OCI-LY7 (cell line): ENCODE measurements around the gene PDCD1LG2. TPM values are rescaled to one million over a fixed set of nuclear protein-coding genes. Genes with fewer than 3 reads are reported as not detected.

Experiments
- BruUV-seq: library from RNA; stranded (reverse); fragments of 400-500 nt; replicated peaks from 2 replicates; lab custom pipeline; 2021; lab: Mats Ljungman, UMichigan
- CTCF ChIA-PET: fragments of 300-600 bp; sonication (Branson Sonifier 250); formaldehyde crosslinking; loops from one replicate; lab custom pipeline; 2022; ENCODE audit warnings: antibody characterized with exemption; ENCODE audit not compliant: unreplicated experiment; lab: Charles Lee
- POLR2A ChIA-PET: fragments of 300-600 bp; sonication (Branson Sonifier 250); formaldehyde crosslinking; loops from one replicate; lab custom pipeline; 2022; ENCODE audit warnings: antibody characterized with exemption; lab: Charles Lee
- DNase-seq: peaks from one replicate; pipeline ENCODE4 v3.0.0-alpha.2; 2015; ENCODE audit warnings: low spot score
- H2AFZ ChIP-seq: fragments of 200-600 bp; sonication (generic), shearing (Covaris generic); 2 replicates; pipeline ENCODE4 v1.6.1; 2014; ENCODE audit warnings: mild to moderate bottlenecking, antibody characterized with exemption, low read length, moderate library complexity
- H3K27ac ChIP-seq: fragments of 200-600 bp; sonication (generic); 2 replicates; pipeline ENCODE4 v1.5.1; 2014; ENCODE audit warnings: mixed run types, low read depth, mild to moderate bottlenecking, moderate library complexity, low read length, inconsistent platforms; ENCODE audit not compliant: poor library complexity, severe bottlenecking
- H3K36me3 ChIP-seq: fragments of 200-600 bp; sonication (generic); 2 replicates; pipeline ENCODE4 v1.6.1; 2014; ENCODE audit warnings: mild to moderate bottlenecking, antibody characterized with exemption, low read length, moderate library complexity, mixed read lengths; ENCODE audit not compliant: insufficient read depth
- H3K4me1 ChIP-seq: fragments of 200-600 bp; sonication (generic); 2 replicates; pipeline ENCODE4 v1.5.1; 2014; ENCODE audit warnings: mild to moderate bottlenecking, low read length; ENCODE audit not compliant: insufficient read depth, poor library complexity, severe bottlenecking
- H3K4me2 ChIP-seq: fragments of 200-600 bp; sonication (generic); 2 replicates; pipeline ENCODE4 v1.6.1; 2014; ENCODE audit warnings: mild to moderate bottlenecking, low read length
- H3K4me3 ChIP-seq: fragments of 200-600 bp; sonication (generic); 2 replicates; pipeline ENCODE4 v1.5.1; 2014; ENCODE audit warnings: mild to moderate bottlenecking, low read depth, low read length; ENCODE audit not compliant: poor library complexity, severe bottlenecking
- H3K79me2 ChIP-seq: fragments of 200-600 bp; sonication (generic); 2 replicates; pipeline ENCODE4 v1.6.1; 2016; ENCODE audit warnings: low read depth, mild to moderate bottlenecking, low read length, moderate library complexity, mixed read lengths; ENCODE audit not compliant: insufficient read depth
- H3K9me2 ChIP-seq: fragments of 200-600 bp; sonication (generic); 2 replicates; pipeline ENCODE4 v1.6.1; 2016; ENCODE audit warnings: mild to moderate bottlenecking, low read length, mixed read lengths; ENCODE audit not compliant: insufficient read depth
- H3K9me3 ChIP-seq: fragments of 200-600 bp; sonication (generic); 2 replicates; pipeline ENCODE4 v1.6.1; 2014; ENCODE audit warnings: mild to moderate bottlenecking, mixed run types, low read length, mixed read lengths
- H4K20me1 ChIP-seq: fragments of 200-600 bp; sonication (generic); 2 replicates; pipeline ENCODE4 v1.6.1; 2014; ENCODE audit warnings: mild to moderate bottlenecking, antibody characterized with exemption, low read length, moderate library complexity, mixed read lengths; ENCODE audit not compliant: insufficient read depth
- EZH2phosphoT487 ChIP-seq: fragments of 200-600 bp; sonication (generic); IDR thresholded peaks from 2 replicates; pipeline ENCODE4 v1.6.1; 2018; ENCODE audit warnings: low read depth, borderline replicate concordance, mild to moderate bottlenecking, mixed run types, antibody characterized with exemption, low read length, moderate library complexity, mixed read lengths
- intact Hi-C: fragments of 100-400 bp; cut with micrococcal nuclease; formaldehyde crosslinking; loops from one replicate; pipeline ENCODE4 v1.10.0; 2022; ENCODE audit not compliant: unreplicated experiment
- total RNA-seq, 2 experiments: library from RNA; depleted of rRNA in 1 of 2; stranded (reverse); fragments of >200 nt in 1 of 2; shearing (Covaris generic) in 1 of 2; gene quantifications; 2 replicates each; pipeline ENCODE4 v1.2.3, GENCODE V29; 2014 to 2022
- TF ChIP-seq, protein P1 (sequence below): fragments of 200-600 bp; sonication (generic); conservative IDR thresholded peaks from 2 replicates; pipeline ENCODE4 v1.5.1; 2014; ENCODE audit warnings: mild to moderate bottlenecking, antibody characterized with exemption, low read length, moderate library complexity, mixed read lengths

PDCD1LG2 gene
- total RNA-seq, 2 experiments from 2014 or later: not detected

DNA sequence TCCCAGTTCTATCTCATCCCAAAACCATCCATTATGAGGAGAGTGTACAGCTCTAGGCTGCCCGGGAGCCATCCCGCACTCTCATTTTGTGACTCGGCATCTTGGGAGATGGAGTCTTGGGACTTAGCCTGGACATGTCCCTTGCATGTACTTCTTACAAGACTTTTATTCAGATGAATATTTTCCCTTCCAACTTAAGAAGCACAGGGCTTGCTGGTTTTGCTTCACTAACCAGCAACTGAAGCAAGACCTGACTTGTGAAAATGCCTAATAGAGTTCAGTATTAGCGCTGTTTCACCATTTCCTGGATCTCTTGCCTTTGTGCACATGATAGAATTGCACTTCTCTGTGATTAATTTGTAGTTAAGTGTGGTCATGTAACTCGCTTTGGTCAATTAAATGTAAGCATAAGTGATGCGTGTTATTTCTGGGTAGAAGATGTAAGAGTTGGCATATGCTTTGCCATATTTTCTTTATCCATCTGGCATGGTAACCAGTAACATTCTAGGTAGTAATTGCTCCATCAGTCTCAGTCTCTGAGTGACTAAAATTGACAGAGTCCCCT is 55.8 kb downstream of the PDCD1LG2 start:
- peak; percentile 47 for DNase-seq
- ChIA-PET CTCF (no interaction called here), POLR2A (interaction anchor here (0.6 to 1.6 kb wide), 4 partner anchors 17 to 58 kb away, joined by 3 to 11 read pairs (median 4); no protein-coding TSS in a partner anchor)
- no TSS peak for BruUV-seq
- Histone ChIP-seq H2AFZ (no peak overlapping the region), H3K4me1 (peaks cover 20% of the 10 kb centered on the region), H3K9me3 (no peaks in the 10 kb centered on the region), H3K4me2 (peak overlapping the region; percentile 16), H3K36me3 (no peaks in the 10 kb centered on the region), H3K79me2 (no peaks in the 10 kb centered on the region), H3K9me2 (no peaks in the 10 kb centered on the region), H4K20me1 (no peaks in the 10 kb centered on the region), H3K4me3 (no peak overlapping the region), H3K27ac (no peak overlapping the region)
- TF ChIP-seq, protein P1, sequence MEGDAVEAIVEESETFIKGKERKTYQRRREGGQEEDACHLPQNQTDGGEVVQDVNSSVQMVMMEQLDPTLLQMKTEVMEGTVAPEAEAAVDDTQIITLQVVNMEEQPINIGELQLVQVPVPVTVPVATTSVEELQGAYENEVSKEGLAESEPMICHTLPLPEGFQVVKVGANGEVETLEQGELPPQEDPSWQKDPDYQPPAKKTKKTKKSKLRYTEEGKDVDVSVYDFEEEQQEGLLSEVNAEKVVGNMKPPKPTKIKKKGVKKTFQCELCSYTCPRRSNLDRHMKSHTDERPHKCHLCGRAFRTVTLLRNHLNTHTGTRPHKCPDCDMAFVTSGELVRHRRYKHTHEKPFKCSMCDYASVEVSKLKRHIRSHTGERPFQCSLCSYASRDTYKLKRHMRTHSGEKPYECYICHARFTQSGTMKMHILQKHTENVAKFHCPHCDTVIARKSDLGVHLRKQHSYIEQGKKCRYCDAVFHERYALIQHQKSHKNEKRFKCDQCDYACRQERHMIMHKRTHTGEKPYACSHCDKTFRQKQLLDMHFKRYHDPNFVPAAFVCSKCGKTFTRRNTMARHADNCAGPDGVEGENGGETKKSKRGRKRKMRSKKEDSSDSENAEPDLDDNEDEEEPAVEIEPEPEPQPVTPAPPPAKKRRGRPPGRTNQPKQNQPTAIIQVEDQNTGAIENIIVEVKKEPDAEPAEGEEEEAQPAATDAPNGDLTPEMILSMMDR: no peak
- no peak for TF ChIP-seq EZH2phosphoT487
- intact Hi-C loops: no loop called here

- intact Hi-C loops: no loop called here
Observed at GRCh38 chr9:5568868-5569267, 58.5 kb downstream of the PDCD1LG2 start.

More at GRCh38 chr9:5568868-5569267, 58.5 kb downstream of the PDCD1LG2 start:
- Histone ChIP-seq H3K79me2 (no peaks in the 10 kb centered on the region), H3K4me3 (no peak overlapping the region), H3K9me3 (no peaks in the 10 kb centered on the region), H2AFZ (no peak overlapping the region), H3K9me2 (no peaks in the 10 kb centered on the region), H3K4me2 (peak overlapping the region; percentile 1; the same call in 1 of the 2 replicates), H3K27ac (no peak overlapping the region), H3K4me1 (peaks cover 20% of the 10 kb centered on the region), H4K20me1 (no peaks in the 10 kb centered on the region), H3K36me3 (no peaks in the 10 kb centered on the region)
- BruUV-seq: no TSS peak
- no peak for DNase-seq
- TF ChIP-seq, protein P1: no peak
- CTCF ChIA-PET: no interaction called here
- POLR2A ChIA-PET: interaction anchor here (1.0 to 2.6 kb wide), 3 partner anchors 9 to 119 kb away, joined by 3 to 8 read pairs (median 4); no protein-coding TSS in a partner anchor
